Measurements from ENCODE around the gene KCNMB4.

- no peak for TF ChIP-seq CTCF (conservative IDR thresholded peaks at IDR 0.05)
- no peak for TF ChIP-seq EZH2 (IDR thresholded peaks at IDR 0.05; ENCODE audit: low read depth)
Measured at GRCh38 chr12:70353780-70354660, 12.1 kb upstream of the KCNMB4 start.
